ENCODE results near the gene PLXNA2. TPM values are rescaled to one million over a fixed set of nuclear protein-coding genes. Genes with fewer than 3 reads are reported as not detected.

The PLXNA2 gene
- polyA plus RNA-seq, 1 of the 3 experiments (the other 2 are of a cell fraction), result 8.5 TPM

GRCh38 chr1:208235982-208236761 is 8.0 kb downstream of the PLXNA2 start:
- CTCF ChIA-PET, result interaction anchor here (0.9 to 19.9 kb wide), 9 partner anchors 9 to 243 kb away, joined by 3 to 579 read pairs (median 11); no protein-coding TSS in a partner anchor
- peaks cover 17% of the 10 kb centered on the region for H3F3A ChIP-seq (replicated peaks; ENCODE audit: insufficient read depth)
- 70% methylated on average over 17 of the region's 17 CpGs for WGBS (ENCODE audit: low lambda C conversion rate)
- H2AFZ ChIP-seq (ENCODE audit: low read depth), result no peak overlapping the region
- H3K9me3 ChIP-seq, result no peaks in the 10 kb centered on the region
- H4K20me1 ChIP-seq (ENCODE audit: insufficient read depth), result peaks cover 2% of the 10 kb centered on the region; the same call in 1 of the 2 replicates
- DNase-seq, result no peak
- H3K9me2 ChIP-seq, result no peaks in the 10 kb centered on the region
- H3K4me2 ChIP-seq, result peak overlapping the region; percentile 49
- H3K4me3 ChIP-seq (ENCODE audit: low read depth in 2 of 2, low read length in 1 of 2), result no peak overlapping the region
- TF ChIP-seq FOXJ3 (CRISPR knock-in tag; IDR thresholded peaks at IDR 0.05) (no peak), FOSL2 (IDR thresholded peaks at IDR 0.05; ENCODE audit: borderline replicate concordance, low read depth) (no peak), MAX (IDR thresholded peaks at IDR 0.05; ENCODE audit: low read depth) (peak; percentile 33; the same call in 1 of the 2 replicates), USF1 (IDR thresholded peaks at IDR 0.05; ENCODE audit: borderline replicate concordance, low read depth) (no peak)
- H3K4me1 ChIP-seq (ENCODE audit: control insufficient read depth in 1 of 2, insufficient read depth in 2 of 2, low read depth in 1 of 2, low read length in 1 of 2), result peaks cover 37 to 69% of the 10 kb centered on the region in 2 experiments
- no peaks in the 10 kb centered on the region for H3K27me3 ChIP-seq (ENCODE audit: insufficient read depth)
- peaks cover 100% of the 10 kb centered on the region for H3K79me2 ChIP-seq (ENCODE audit: insufficient read depth)
- H3K9ac ChIP-seq, result peak overlapping the region; percentile 32; the same call in 1 of the 2 replicates
- POLR2A ChIA-PET, result no interaction called here
- H3K36me3 ChIP-seq (replicated peaks in 1 of 2; ENCODE audit: control insufficient read depth in 1 of 2, insufficient read depth in 2 of 2, low read length in 1 of 2), result peaks cover 5 to 24% of the 10 kb centered on the region in 2 experiments
- H3K27ac ChIP-seq (ENCODE audit: low read depth in 2 of 2, low read length in 1 of 2), result peak overlapping the region in 1 of 2 experiments; percentile 59; a peak in 2 of 4 replicates

GRCh38 chr1:208235356-208235981 is 8.7 kb downstream of the PLXNA2 start:
- peaks cover 5 to 23% of the 10 kb centered on the region in 2 experiments for H3K36me3 ChIP-seq (replicated peaks in 1 of 2; ENCODE audit: control insufficient read depth in 1 of 2, insufficient read depth in 2 of 2, low read length in 1 of 2)
- H3K79me2 ChIP-seq (ENCODE audit: insufficient read depth), result peaks cover 100% of the 10 kb centered on the region
- CTCF ChIA-PET, result interaction anchor here (0.9 to 19.9 kb wide), 7 partner anchors 19 to 242 kb away, joined by 3 to 579 read pairs (median 46); no protein-coding TSS in a partner anchor
- H3F3A ChIP-seq (replicated peaks; ENCODE audit: insufficient read depth), result peaks cover 17% of the 10 kb centered on the region
- POLR2A ChIA-PET, result no interaction called here
- peak overlapping the region; percentile 32; the same call in 1 of the 2 replicates for H3K9ac ChIP-seq
- peak overlapping the region in 1 of 2 experiments; percentile 59; a peak in 2 of 4 replicates for H3K27ac ChIP-seq (ENCODE audit: low read depth in 2 of 2, low read length in 1 of 2)
- H3K4me2 ChIP-seq, result peak overlapping the region; percentile 49
- H3K9me3 ChIP-seq, result no peaks in the 10 kb centered on the region
- no peak overlapping the region for H3K4me3 ChIP-seq (ENCODE audit: low read depth in 2 of 2, low read length in 1 of 2)
- no peak for DNase-seq
- WGBS (ENCODE audit: low lambda C conversion rate), result 93% methylated on average over 9 of the region's 9 CpGs
- H3K27me3 ChIP-seq (ENCODE audit: insufficient read depth), result no peaks in the 10 kb centered on the region
- no peaks in the 10 kb centered on the region for H3K9me2 ChIP-seq
- no peak overlapping the region for H2AFZ ChIP-seq (ENCODE audit: low read depth)
- no peaks in the 10 kb centered on the region; the same call in 1 of the 2 replicates for H4K20me1 ChIP-seq (ENCODE audit: insufficient read depth)
- no peak for TF ChIP-seq TAF1 (IDR thresholded peaks at IDR 0.05; ENCODE audit: borderline replicate concordance, low read depth, low read length)
- no peak for TF ChIP-seq NFIC (IDR thresholded peaks at IDR 0.05; ENCODE audit: borderline replicate concordance)
- H3K4me1 ChIP-seq (ENCODE audit: control insufficient read depth in 1 of 2, insufficient read depth in 2 of 2, low read depth in 1 of 2, low read length in 1 of 2), result peaks cover 37 to 63% of the 10 kb centered on the region in 2 experiments

Measured in SK-N-SH (cell line).